ENCODE results near the gene DGCR2. TPM values are rescaled to one million over a fixed set of nuclear protein-coding genes. Genes with fewer than 3 reads are reported as not detected.

DGCR2 gene
- total RNA-seq, 1 experiment from 2014 or later = 42.9 TPM

GRCh38 chr22:19050117-19050516 is 72.1 kb downstream of the DGCR2 start (continued):
- no peak for TF ChIP-seq TCF7L2 (IDR thresholded peaks at IDR 0.05; ENCODE audit: borderline replicate concordance, extremely low read depth, insufficient read depth, insufficient read length)
- no peak for TF ChIP-seq EZH2phosphoT487 (IDR thresholded peaks at IDR 0.05; ENCODE audit: borderline replicate concordance)
- no peak for TF ChIP-seq CEBPB (IDR thresholded peaks at IDR 0.05; ENCODE audit: low read depth)
- no peak for TF ChIP-seq POLR2AphosphoS5 (IDR thresholded peaks at IDR 0.05; ENCODE audit: low read depth, low read length)
- no peak for TF ChIP-seq FOSL1 (IDR thresholded peaks at IDR 0.05; ENCODE audit: low read depth)
- TF ChIP-seq SP1 (IDR thresholded peaks at IDR 0.05; ENCODE audit: low read depth) = no peak
- no peak for TF ChIP-seq CBX3 (IDR thresholded peaks at IDR 0.05; ENCODE audit: low read depth)
- TF ChIP-seq SIN3A (IDR thresholded peaks at IDR 0.05; ENCODE audit: low read depth) = no peak
- no peak for TF ChIP-seq RAD21 (IDR thresholded peaks at IDR 0.05; ENCODE audit: low read depth)

- POLR2A ChIA-PET = no interaction called here
- CTCF ChIA-PET = no interaction called here
- H4K20me1 ChIP-seq (ENCODE audit: insufficient read depth) = no peaks in the 10 kb centered on the region
- H3K27ac ChIP-seq (ENCODE audit: low read depth, low read length) = no peak overlapping the region
- H3K4me3 ChIP-seq (replicated peaks in 1 of 2; ENCODE audit: low read depth in 1 of 2, low read length in 2 of 2) = no peak overlapping the region
- RAD21 ChIA-PET (ENCODE audit: low non-redundant PET in 1 of 2, low total read pairs in 2 of 2, uncharacterized antibody in 2 of 2, unreplicated experiment in 2 of 2) = no interaction called here
- no TSS peak for BruUV-seq (replicated peaks)
- H3K36me3 ChIP-seq (ENCODE audit: control insufficient read depth in 1 of 2, insufficient read depth in 2 of 2, low read length in 2 of 2) = peaks cover 14 to 29% of the 10 kb centered on the region in 2 experiments
- no peak overlapping the region for H2AFZ ChIP-seq (ENCODE audit: low read depth, low read length, poor library complexity, severe bottlenecking)
- no peaks in the 10 kb centered on the region for H3K9me2 ChIP-seq (ENCODE audit: insufficient read depth)
- H3K9ac ChIP-seq (ENCODE audit: low read length) = no peak overlapping the region
- H3K9me3 ChIP-seq (ENCODE audit: control insufficient read depth in 1 of 2, insufficient read depth in 1 of 2, low read depth in 1 of 2, low read length in 2 of 2) = no peaks in the 10 kb centered on the region
- intact Hi-C loops (cut with micrococcal nuclease) = no loop called here
- H3K79me2 ChIP-seq (ENCODE audit: insufficient read depth, low read length) = no peaks in the 10 kb centered on the region; the same call in 1 of the 2 replicates
- no peak overlapping the region for H3K4me2 ChIP-seq (ENCODE audit: low read length)
- no peak for ATAC-seq
- TF ChIP-seq ELF1 (IDR thresholded peaks at IDR 0.05; ENCODE audit: borderline replicate concordance, low read depth) (no peak), ZNF274 (IDR thresholded peaks at IDR 0.05; ENCODE audit: low read depth, low read length) (no peak), TCF7L2 (IDR thresholded peaks at IDR 0.05; ENCODE audit: borderline replicate concordance, extremely low read depth, insufficient read depth, insufficient read length) (no peak)
- no peaks in the 10 kb centered on the region for H3K27me3 ChIP-seq (ENCODE audit: insufficient read depth, low read length)
- no peak for DNase-seq (ENCODE audit: low read depth, low spot score)
- no peaks in the 10 kb centered on the region for H3K4me1 ChIP-seq (ENCODE audit: control insufficient read depth in 1 of 2, insufficient read depth in 2 of 2, low read length in 2 of 2)
These were observed 73.7 kb downstream of the DGCR2 start for GRCh38 chr22:19048531-19048930.
